Activated T-helper 1 cell treated with anti-CD3 and anti-CD28 coated beads, Interleukin-12 subunit alpha, Interleukin-12 subunit beta, Interleukin-2, Interleukin-4 antibody, amounts not matched to agents 30 ng/mL and 10 ng/mL and 1 ng/mL, durations not matched to agents 14 hours and 24 hours and 36 hours (primary cell): ENCODE results near the gene RBBP8. TPM values are rescaled to one million over a fixed set of nuclear protein-coding genes. Genes with fewer than 3 reads are reported as not detected.

ENCODE experiments used
- DNase-seq: peaks from one replicate; pipeline ENCODE4 v3.0.0; 2021; ENCODE audit warnings: low spot score
- H3K27ac Mint-ChIP-seq: one replicate; pipeline ENCODE4 v1.8.0; 2021; ENCODE audit warnings: mild to moderate bottlenecking, mixed read lengths
- H3K27me3 Mint-ChIP-seq: one replicate; pipeline ENCODE4 v1.8.0; 2022; ENCODE audit warnings: mild to moderate bottlenecking, moderate library complexity, mixed read lengths; ENCODE audit not compliant: insufficient read depth
- H3K36me3 Mint-ChIP-seq: one replicate; pipeline ENCODE4 v1.8.0; 2021; ENCODE audit warnings: low read depth, mixed read lengths
- H3K4me1 Mint-ChIP-seq: one replicate; pipeline ENCODE4 v1.8.0; 2021; ENCODE audit warnings: low read depth, mixed read lengths
- H3K4me3 Mint-ChIP-seq: one replicate; pipeline ENCODE4 v1.8.0; 2021; ENCODE audit warnings: mild to moderate bottlenecking, moderate library complexity, mixed read lengths
- H3K9me3 Mint-ChIP-seq: one replicate; pipeline ENCODE4 v1.8.0; 2021; ENCODE audit warnings: mixed read lengths
- intact Hi-C: fragments of 100-400 bp; cut with micrococcal nuclease; formaldehyde crosslinking; loops from one replicate; pipeline ENCODE4 v1.15.1; 2024
- total RNA-seq: library from RNA; stranded (reverse); gene quantifications from 2 replicates; pipeline ENCODE4 v1.2.3, GENCODE V29; 2022

RBBP8 gene
- total RNA-seq, 1 donor from 2014 or later: 95.1 TPM

- no peaks in the 10 kb centered on the region for H3K27me3 Mint-ChIP-seq
- peaks cover 16% of the 10 kb centered on the region for H3K4me1 Mint-ChIP-seq
- H3K4me3 Mint-ChIP-seq: no peak overlapping the region
- peaks cover 39% of the 10 kb centered on the region for H3K36me3 Mint-ChIP-seq
- no peak for DNase-seq
- H3K9me3 Mint-ChIP-seq: no peaks in the 10 kb centered on the region
- intact Hi-C loops: loop anchor here (2.0 kb wide), 1 partner anchor 169 kb away; no protein-coding TSS in a partner anchor
- H3K27ac Mint-ChIP-seq: no peak overlapping the region
Observed at GRCh38 chr18:22981274-22982133, 48.4 kb downstream of the RBBP8 start.

GRCh38 chr18:22983175-22983574, 50.0 kb downstream of the RBBP8 start:
- Mint-ChIP-seq H3K27ac (no peak overlapping the region), H3K4me1 (peaks cover 11% of the 10 kb centered on the region), H3K4me3 (no peak overlapping the region), H3K9me3 (no peaks in the 10 kb centered on the region), H3K36me3 (peaks cover 37% of the 10 kb centered on the region), H3K27me3 (no peaks in the 10 kb centered on the region)
- no peak for DNase-seq
- intact Hi-C loops: loop anchor here (1.0 to 2.0 kb wide), 3 partner anchors 53 to 184 kb away; no protein-coding TSS in a partner anchor

GRCh38 chr18:22985250-22985649, 52.1 kb downstream of the RBBP8 start:
- peaks cover 3% of the 10 kb centered on the region for H3K4me1 Mint-ChIP-seq
- no peaks in the 10 kb centered on the region for H3K9me3 Mint-ChIP-seq
- no peak for DNase-seq
- H3K27ac Mint-ChIP-seq: no peak overlapping the region
- H3K36me3 Mint-ChIP-seq: peaks cover 32% of the 10 kb centered on the region
- H3K27me3 Mint-ChIP-seq: no peaks in the 10 kb centered on the region
- H3K4me3 Mint-ChIP-seq: no peak overlapping the region
- intact Hi-C loops: no loop called here

- Mint-ChIP-seq H3K4me1 (no peaks in the 10 kb centered on the region), H3K36me3 (peaks cover 25% of the 10 kb centered on the region), H3K9me3 (no peaks in the 10 kb centered on the region), H3K27ac (no peak overlapping the region), H3K27me3 (no peaks in the 10 kb centered on the region), H3K4me3 (no peak overlapping the region)
- no peak for DNase-seq
- intact Hi-C loops: no loop called here
Observed at GRCh38 chr18:22987547-22988189, 54.5 kb downstream of the RBBP8 start.

- Mint-ChIP-seq H3K36me3 (peaks cover 24% of the 10 kb centered on the region), H3K9me3 (no peaks in the 10 kb centered on the region), H3K4me3 (no peak overlapping the region), H3K4me1 (no peaks in the 10 kb centered on the region), H3K27me3 (no peaks in the 10 kb centered on the region), H3K27ac (no peak overlapping the region)
- intact Hi-C loops: no loop called here
- no peak for DNase-seq
Observed at GRCh38 chr18:22988208-22988607, 55.1 kb downstream of the RBBP8 start.

GRCh38 chr18:22998344-22998743, 65.2 kb downstream of the RBBP8 start:
- Mint-ChIP-seq H3K36me3 (peaks cover 42% of the 10 kb centered on the region), H3K9me3 (no peaks in the 10 kb centered on the region), H3K4me3 (no peak overlapping the region), H3K4me1 (peaks cover 7% of the 10 kb centered on the region), H3K27me3 (no peaks in the 10 kb centered on the region), H3K27ac (no peak overlapping the region)
- intact Hi-C loops: no loop called here
- no peak for DNase-seq

GRCh38 chr18:22999212-22999611, 66.1 kb downstream of the RBBP8 start:
- H3K27me3 Mint-ChIP-seq: no peaks in the 10 kb centered on the region
- no peak overlapping the region for H3K4me3 Mint-ChIP-seq
- peaks cover 7% of the 10 kb centered on the region for H3K4me1 Mint-ChIP-seq
- no peak for DNase-seq
- H3K27ac Mint-ChIP-seq: no peak overlapping the region
- peaks cover 39% of the 10 kb centered on the region for H3K36me3 Mint-ChIP-seq
- intact Hi-C loops: no loop called here
- H3K9me3 Mint-ChIP-seq: no peaks in the 10 kb centered on the region

- Mint-ChIP-seq H3K9me3 (no peaks in the 10 kb centered on the region), H3K27ac (no peak overlapping the region), H3K4me3 (no peak overlapping the region), H3K36me3 (peaks cover 44% of the 10 kb centered on the region), H3K4me1 (peaks cover 7% of the 10 kb centered on the region), H3K27me3 (no peaks in the 10 kb centered on the region)
- no peak for DNase-seq
- intact Hi-C loops: no loop called here
Observed at GRCh38 chr18:22999647-23000046, 66.5 kb downstream of the RBBP8 start.

GRCh38 chr18:23003289-23003688, 70.2 kb downstream of the RBBP8 start:
- no peak overlapping the region for H3K27ac Mint-ChIP-seq
- H3K4me1 Mint-ChIP-seq: no peaks in the 10 kb centered on the region
- no peaks in the 10 kb centered on the region for H3K27me3 Mint-ChIP-seq
- no peak overlapping the region for H3K4me3 Mint-ChIP-seq
- H3K36me3 Mint-ChIP-seq: peaks cover 34% of the 10 kb centered on the region
- intact Hi-C loops: no loop called here
- no peaks in the 10 kb centered on the region for H3K9me3 Mint-ChIP-seq
- DNase-seq: no peak

- DNase-seq: no peak
- no peaks in the 10 kb centered on the region for H3K27me3 Mint-ChIP-seq
- peak overlapping the region; percentile 21 for H3K27ac Mint-ChIP-seq
- H3K9me3 Mint-ChIP-seq: no peaks in the 10 kb centered on the region
- H3K4me3 Mint-ChIP-seq: no peak overlapping the region
- peaks cover 26% of the 10 kb centered on the region for H3K36me3 Mint-ChIP-seq
- intact Hi-C loops: no loop called here
- H3K4me1 Mint-ChIP-seq: peaks cover 22% of the 10 kb centered on the region
Observed at GRCh38 chr18:23012249-23012648, 79.1 kb downstream of the RBBP8 start.

GRCh38 chr18:23020555-23021294, 87.6 kb downstream of the RBBP8 start:
- Mint-ChIP-seq H3K27me3 (no peaks in the 10 kb centered on the region), H3K9me3 (no peaks in the 10 kb centered on the region), H3K36me3 (peaks cover 22% of the 10 kb centered on the region), H3K27ac (no peak overlapping the region), H3K4me3 (peak overlapping the region; percentile 68), H3K4me1 (peaks cover 10% of the 10 kb centered on the region)
- intact Hi-C loops: loop anchor here (10.0 kb wide), 1 partner anchor 114 kb away; the partner anchor contains the start of gene CABLES1
- DNase-seq: no peak

GRCh38 chr18:23021623-23022022, 88.5 kb downstream of the RBBP8 start:
- Mint-ChIP-seq H3K4me3 (no peak overlapping the region), H3K4me1 (peaks cover 10% of the 10 kb centered on the region), H3K36me3 (peaks cover 24% of the 10 kb centered on the region), H3K27ac (no peak overlapping the region), H3K27me3 (no peaks in the 10 kb centered on the region), H3K9me3 (no peaks in the 10 kb centered on the region)
- intact Hi-C loops: loop anchor here (10.0 kb wide), 1 partner anchor 113 kb away; the partner anchor contains the start of gene CABLES1
- no peak for DNase-seq
